K562 (cell line): ENCODE data around the gene EPN3. TPM values are rescaled to one million over a fixed set of nuclear protein-coding genes. Genes with fewer than 3 reads are reported as not detected.

Experiments used
- ATAC-seq: fragments of 200-7000 bp; cut with Tn5 transposase; 3 replicates; pipeline ENCODE4 v1.9.1; 2020; ENCODE audit warnings: moderate library complexity
- BruUV-seq: library from RNA; stranded (reverse); fragments of 400-500 nt; replicated peaks from 2 replicates; lab custom pipeline; 2021; lab: Mats Ljungman, UMichigan
- CTCF ChIA-PET: fragments of 300-600 bp; formaldehyde crosslinking; extraction: SDS; loops from one replicate; lab custom pipeline; 2021; ENCODE audit warnings: low intra/inter-chr PET ratio; lab: Yijun Ruan, JAX
- POLR2A ChIA-PET: fragments of 300-600, 350-650 bp; sonication (Branson Sonifier 250); formaldehyde crosslinking; extraction: SDS; loops from one replicate; lab custom pipeline; 2021; ENCODE audit warnings: antibody characterized with exemption, inconsistent platforms; lab: Yijun Ruan, JAX
- DNase-seq, 4 experiments: peaks; one replicate each; pipeline versions ENCODE4 v3.0.0 to v3.0.0-alpha.2; 2011 to 2018; ENCODE audit warnings: low spot score in 3 of 4, mixed read lengths in 3 of 4; ENCODE audit errors: extremely low read depth in 1 of 4
- FAIRE-seq: peaks from 2 replicates; lab custom pipeline; 2011; peaks lifted over from hg19 to GRCh38; lab: Jason Lieb, UNC
- H2AFZ ChIP-seq: 2 replicates; pipeline ENCODE4 v1.6.0; 2011; ENCODE audit warnings: low read depth, low read length, control low read depth, inconsistent platforms
- H3K27ac ChIP-seq: fragments of 200-600 bp; 3 replicates; pipeline ENCODE4 v1.8.0; 2011; ENCODE audit warnings: low read depth, mild to moderate bottlenecking, control low read depth, inconsistent platforms, low read length, moderate library complexity, mixed read lengths; ENCODE audit errors: extremely low read depth
- H3K27me3 ChIP-seq, 2 experiments: fragments of 300-600 bp in 1 of 2; 2 replicates in 1 of 2; 3 replicates in 1 of 2; pipeline versions ENCODE4 v1.6.0 to v1.8.0; 2011; ENCODE audit warnings: inconsistent platforms in 2 of 2, low read length in 2 of 2, mild to moderate bottlenecking in 1 of 2, mixed read lengths in 1 of 2, moderate library complexity in 1 of 2; ENCODE audit not compliant: control insufficient read depth in 2 of 2, insufficient read depth in 2 of 2
- H3K36me3 ChIP-seq: fragments of 300-600 bp; 3 replicates; pipeline ENCODE4 v1.8.0; 2011; ENCODE audit warnings: mild to moderate bottlenecking, low read length, inconsistent platforms; ENCODE audit not compliant: control insufficient read depth, insufficient read depth
- H3K4me1 ChIP-seq, 2 experiments: fragments of 200-600 bp in 1 of 2; replicated peaks in 1 of 2; 2 replicates in 1 of 2; 3 replicates in 1 of 2; pipeline versions ENCODE4 v1.5.1 to v1.8.0; 2011; ENCODE audit warnings: inconsistent platforms in 2 of 2, low read length in 2 of 2, mild to moderate bottlenecking in 1 of 2, mixed read lengths in 1 of 2, moderate library complexity in 1 of 2; ENCODE audit not compliant: control insufficient read depth in 2 of 2, insufficient read depth in 2 of 2
- H3K4me2 ChIP-seq: 2 replicates; pipeline ENCODE4 v1.6.1; 2011; ENCODE audit warnings: low read length, control low read depth, inconsistent platforms, mixed read lengths; ENCODE audit not compliant: insufficient read depth
- H3K4me3 ChIP-seq: fragments of 200-600 bp; sonication (generic), shearing (Covaris generic); 2 replicates; pipeline ENCODE4 v1.5.1; 2016; ENCODE audit warnings: control low read depth, inconsistent platforms
- H3K79me2 ChIP-seq: fragments of 200-600 bp; 3 replicates; pipeline ENCODE4 v1.8.0; 2011; ENCODE audit warnings: low read length, inconsistent platforms; ENCODE audit not compliant: control insufficient read depth, insufficient read depth
- H3K9ac ChIP-seq, 2 experiments: 2 replicates each; pipeline versions ENCODE4 v1.6.0 to v1.6.1; 2011; ENCODE audit warnings: low read depth in 2 of 2, low read length in 2 of 2, control low read depth in 1 of 2, inconsistent platforms in 1 of 2, mild to moderate bottlenecking in 1 of 2, mixed read lengths in 1 of 2; ENCODE audit not compliant: insufficient read depth in 1 of 2
- H3K9me1 ChIP-seq: one replicate; pipeline ENCODE4 v1.6.0; 2011; ENCODE audit warnings: inconsistent platforms, mild to moderate bottlenecking, low read length, moderate library complexity; ENCODE audit not compliant: control insufficient read depth, insufficient read depth
- H3K9me3 ChIP-seq: replicated peaks from 2 replicates; pipeline ENCODE4 v1.5.1; 2011; ENCODE audit warnings: low read depth, low read length, inconsistent platforms; ENCODE audit not compliant: control insufficient read depth, insufficient read depth
- H4K20me1 ChIP-seq: replicated peaks from 2 replicates; pipeline ENCODE4 v1.6.1; 2011; ENCODE audit warnings: low read length, inconsistent platforms, mixed read lengths; ENCODE audit not compliant: control insufficient read depth, insufficient read depth
- EGR1 ChIP-seq: fragments of 450-650 bp; conservative IDR thresholded peaks from 2 replicates; pipeline ENCODE4 v1.6.1; 2017; ENCODE audit warnings: mild to moderate bottlenecking
- ZNF324 ChIP-seq: fragments of 250-450 bp; sonication (Bioruptor Pico); IDR thresholded peaks from 2 replicates; pipeline ENCODE4 v1.4.0; 2020; ENCODE audit warnings: mild to moderate bottlenecking
- ZNF398 ChIP-seq: fragments of 250-450 bp; sonication (Bioruptor Pico); IDR thresholded peaks from 2 replicates; pipeline ENCODE4 v1.8.0; 2021; ENCODE audit warnings: moderate library complexity, mild to moderate bottlenecking, inconsistent platforms
- WGBS: fragments of 100-300 bp; shearing (Covaris generic); methylation state at CpG from one replicate; pipeline ENCODE4 v1.1.6; 2016; ENCODE audit warnings: low coverage, mixed read lengths; ENCODE audit not compliant: insufficient coverage; ENCODE audit errors: missing lambda C conversion rate; 5-methylcytosine and 5-hydroxymethylcytosine counted together
- in situ Hi-C: fragments of 300-500 bp; cut with MboI; formaldehyde crosslinking; loops from 4 replicates; pipeline ENCODE4 v1.15.0; 2018; ENCODE audit warnings: inconsistent platforms, mixed read lengths
- intact Hi-C: fragments of 100-400 bp; cut with micrococcal nuclease; formaldehyde crosslinking; loops from 2 replicates; pipeline ENCODE4 v1.14.2; 2022
- polyA plus RNA-seq, 8 experiments: library from polyadenylated mRNA; depleted of rRNA in 4 of 8; stranded (reverse) in 5 of 8; unstranded in 3 of 8; fragments of >200 nt; fragmentation: Nextera tagmentation in 2 of 8; fragmentation: Illumina TruSeq in 1 of 8; extraction: Ambion mirVana in 2 of 8; extraction: Trizol in 1 of 8; gene quantifications; 2 replicates each; pipeline versions ENCODE4 v1.2.1 to v1.2.3, GENCODE V29; 2011 to 2014; ENCODE audit warnings: inconsistent platforms in 1 of 8, missing spikeins in 1 of 8
- total RNA-seq, 7 experiments: library from RNA; depleted of rRNA in 6 of 7; stranded (reverse); fragments of >200 nt in 6 of 7; fragmentation: Illumina TruSeq in 2 of 7; extraction: Trizol in 2 of 7; gene quantifications; 2 replicates each; pipeline versions ENCODE4 v1.2.1 to v1.2.3, GENCODE V29; 2011 to 2021; ENCODE audit warnings: low replicate concordance in 1 of 7
- TF ChIP-seq, protein P1 (sequence below): fragments of 250-450 bp; sonication (Bioruptor Pico); IDR thresholded peaks from 2 replicates; pipeline ENCODE4 v1.5.0; 2021; ENCODE audit warnings: mild to moderate bottlenecking, moderate library complexity

EPN3 gene
- total and polyA plus RNA-seq, 9 of the 15 experiments (the other 6 are each of a cell fraction or from before 2014, with no cell fraction given), result 0.16 TPM; not detected in 8

DNA sequence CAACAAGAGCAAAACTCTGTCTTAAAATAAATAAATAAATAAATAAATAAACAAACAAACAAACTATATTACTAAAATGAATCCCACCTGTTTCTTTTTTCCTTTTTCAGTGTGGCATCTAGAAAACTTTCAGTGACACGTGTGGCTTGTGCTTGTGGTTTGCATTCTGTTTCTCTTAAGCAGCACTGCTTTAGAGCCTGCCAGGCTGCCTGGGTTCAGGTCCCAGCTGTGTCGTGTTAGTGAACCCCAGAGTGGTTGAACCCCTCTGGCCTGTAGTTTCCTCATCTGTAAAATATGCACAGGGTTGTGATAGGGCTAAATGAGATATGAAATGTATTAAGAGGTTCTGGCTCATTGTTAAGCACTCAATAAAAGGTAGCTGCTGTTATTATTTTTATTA, 12.1 kb upstream of the EPN3 start (continued):
- TF ChIP-seq, protein P1, sequence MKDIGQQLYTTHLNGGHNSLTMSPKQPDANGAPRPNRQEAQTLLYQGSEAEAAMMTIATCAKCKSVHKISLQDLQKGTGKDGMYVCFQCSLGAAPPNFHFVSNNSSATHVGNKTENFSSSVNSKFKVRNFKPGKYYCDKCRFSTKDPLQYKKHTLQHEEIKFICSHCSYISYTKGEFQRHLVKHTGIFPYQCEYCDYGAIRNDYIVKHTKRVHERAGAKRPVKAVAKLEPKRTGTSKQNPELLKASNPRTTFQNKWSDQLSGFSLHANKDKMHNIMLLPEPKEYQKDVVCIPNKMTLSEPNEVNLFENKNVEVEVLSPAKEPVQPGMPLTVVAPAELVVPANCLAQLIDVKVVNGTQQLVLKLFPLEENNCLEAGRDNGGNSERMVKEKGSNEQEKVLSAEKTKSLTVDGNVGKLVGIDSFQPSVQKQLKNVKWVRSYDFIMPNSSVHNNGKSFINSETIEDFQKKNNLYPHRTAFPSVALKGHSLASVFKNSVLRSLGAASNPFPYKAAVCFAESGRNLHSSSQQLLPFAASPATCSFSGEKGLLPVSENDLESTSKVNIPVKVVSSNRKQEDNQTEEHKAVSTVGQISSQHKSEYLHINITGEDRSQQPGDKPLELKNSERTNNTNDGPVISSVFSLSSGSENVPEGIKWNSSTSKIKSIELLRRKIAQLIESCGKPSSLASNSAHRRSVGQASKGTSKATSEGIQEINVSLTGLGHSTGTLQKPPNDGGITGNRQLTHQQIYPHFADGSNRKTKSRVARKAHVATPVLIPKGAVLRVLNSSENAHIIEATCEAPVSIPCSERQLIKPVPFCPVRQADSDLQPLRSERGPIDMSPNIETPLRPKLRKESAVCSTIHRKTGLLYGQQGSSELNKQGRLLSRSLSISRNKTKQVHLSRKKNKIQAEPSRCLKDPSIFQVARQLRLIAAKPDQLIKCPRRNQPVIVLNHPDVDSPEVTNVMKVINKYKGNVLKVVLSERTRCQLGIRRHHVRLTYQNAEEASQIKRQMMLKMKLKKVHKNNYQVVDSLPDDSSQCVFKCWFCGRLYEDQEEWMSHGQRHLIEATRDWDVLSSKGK, result no peak
- TF ChIP-seq ZNF324, result no peak

DNA sequence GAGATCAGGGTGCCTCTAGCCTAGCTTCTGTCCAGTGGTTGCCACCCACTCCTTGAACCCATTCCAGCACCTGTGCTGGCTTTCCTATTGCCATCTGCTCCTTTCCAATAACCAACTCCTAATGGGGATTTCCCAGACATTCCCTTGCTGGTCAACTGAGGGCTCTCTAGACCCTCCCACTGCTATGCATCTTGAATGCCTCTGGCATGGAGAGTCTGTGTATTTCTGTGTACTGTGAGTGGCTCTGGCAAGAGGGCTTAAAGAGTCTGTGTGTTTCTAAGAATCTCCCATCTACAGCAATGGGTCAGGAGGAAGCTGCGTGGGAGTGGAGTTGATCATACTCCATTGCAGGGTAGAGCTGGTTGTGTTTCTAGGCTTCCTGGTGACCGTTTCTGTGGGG, 11.0 kb upstream of the EPN3 start:
- Histone ChIP-seq H3K27ac (no peak overlapping the region), H3K36me3 (no peaks in the 10 kb centered on the region), H3K79me2 (no peaks in the 10 kb centered on the region), H2AFZ (no peak overlapping the region), H3K4me3 (no peak overlapping the region), H4K20me1 (no peaks in the 10 kb centered on the region), H3K9ac (no peak overlapping the region; a peak in 1 of 4 replicates), H3K9me3 (no peaks in the 10 kb centered on the region), H3K4me1 (no peaks in the 10 kb centered on the region), H3K9me1 (no peaks in the 10 kb centered on the region), H3K27me3 (peaks cover 6 to 56% of the 10 kb centered on the region in 2 experiments; a peak in 2 of 5 replicates), H3K4me2 (no peak overlapping the region)
- in situ Hi-C loops (no loop called here), intact Hi-C loops (no loop called here)
- ChIA-PET CTCF (no interaction called here), POLR2A (interaction anchor here (1.9 kb wide), 1 partner anchor 39 kb away, joined by 3 read pairs; no protein-coding TSS in a partner anchor)
- DNase-seq (no peak), ATAC-seq (no peak), FAIRE-seq (no peak)
- no TSS peak for BruUV-seq
- TF ChIP-seq EGR1 (0 out of 2 replicates have a peak, but pooled peaks have one; percentile 6), ZNF398 (CRISPR knock-in tag) (no peak)
- WGBS, result 0% methylated on average over 2 of the region's 2 CpGs
